Measurements from ENCODE around the gene ARMH3.
A peak's percentile ranks its signal among the peaks of the same experiment; 100 is the strongest.

ARMH3 gene

GRCh38 chr10:101839416-101840063 is 216.4 kb downstream of the ARMH3 start:
- Histone ChIP-seq H3K4me3 (peak overlapping the region; percentile 46), H3K27ac (no peak overlapping the region)
- DNase-seq (ENCODE audit: low spot score) = no peak
- no peak for TF ChIP-seq CTCF (IDR thresholded peaks at IDR 0.05)

GRCh38 chr10:101839002-101839401 is 217.0 kb downstream of the ARMH3 start:
- no peak for DNase-seq (ENCODE audit: low spot score)
- TF ChIP-seq CTCF (IDR thresholded peaks at IDR 0.05) = no peak
- H3K27ac ChIP-seq = no peak overlapping the region
- H3K4me3 ChIP-seq = no peak overlapping the region

GRCh38 chr10:101838416-101838970 is 217.5 kb downstream of the ARMH3 start:
- Histone ChIP-seq H3K27ac (no peak overlapping the region), H3K4me3 (no peak overlapping the region)
- no peak for DNase-seq (ENCODE audit: low spot score)
- no peak for TF ChIP-seq CTCF (IDR thresholded peaks at IDR 0.05)

GRCh38 chr10:101837748-101838147 is 218.2 kb downstream of the ARMH3 start:
- no peak for DNase-seq (ENCODE audit: low spot score)
- Histone ChIP-seq H3K27ac (no peak overlapping the region), H3K4me3 (no peak overlapping the region)
- no peak for TF ChIP-seq CTCF (IDR thresholded peaks at IDR 0.05)

- no peak for TF ChIP-seq CTCF (IDR thresholded peaks at IDR 0.05)
- Histone ChIP-seq H3K4me3 (no peak overlapping the region), H3K27ac (no peak overlapping the region)
- no peak for DNase-seq (ENCODE audit: low spot score)
Measured at GRCh38 chr10:101835362-101835761, 220.6 kb downstream of the ARMH3 start.

GRCh38 chr10:101834341-101834740 is 221.6 kb downstream of the ARMH3 start:
- H3K4me3 ChIP-seq = no peak overlapping the region
- H3K27ac ChIP-seq = no peak overlapping the region
- no peak for TF ChIP-seq CTCF (IDR thresholded peaks at IDR 0.05)
- DNase-seq (ENCODE audit: low spot score) = no peak

- no peak for DNase-seq (ENCODE audit: low spot score)
- H3K4me3 ChIP-seq = no peak overlapping the region
- no peak for TF ChIP-seq CTCF (IDR thresholded peaks at IDR 0.05)
- no peak overlapping the region for H3K27ac ChIP-seq
Measured at GRCh38 chr10:101833466-101833865, 222.5 kb downstream of the ARMH3 start.
